Common myeloid progenitor, CD34-positive (primary cell): ENCODE data around the gene FAM168A.

Experiments used
- CTCF ChIA-PET: fragments of 350-600 bp; sonication (Branson Sonifier 250); formaldehyde crosslinking; loops from one replicate; lab custom pipeline; 2021; ENCODE audit warnings: antibody characterized with exemption; lab: Charles Lee
- POLR2A ChIA-PET: fragments of 350-600 bp; sonication (Branson Sonifier 250); formaldehyde crosslinking; loops from one replicate; lab custom pipeline; 2021; ENCODE audit warnings: antibody characterized with exemption; lab: Charles Lee
- DNase-seq, 3 donors: peaks; one replicate each; pipeline versions ENCODE4 v3.0.0 to v3.0.0-alpha.2; 2013
- H3K27ac ChIP-seq, 2 experiments: 1 replicate in 1 of 2; 2 replicates in 1 of 2; pipeline ENCODE4 v1.7.0; 2013; ENCODE audit warnings: inconsistent platforms in 2 of 2, low read length in 2 of 2, mild to moderate bottlenecking in 2 of 2, low read depth in 1 of 2, moderate library complexity in 1 of 2; ENCODE audit not compliant: severe bottlenecking in 2 of 2, insufficient read depth in 1 of 2, poor library complexity in 1 of 2
- H3K27me3 ChIP-seq, 5 experiments: replicated peaks in 2 of 5; 1 replicate in 3 of 5; 2 replicates in 2 of 5; pipeline versions ENCODE4 v1.6.1 to v1.7.0; 2013; ENCODE audit warnings: low read length in 4 of 5, mild to moderate bottlenecking in 2 of 5, moderate library complexity in 2 of 5, inconsistent platforms in 1 of 5; ENCODE audit not compliant: insufficient read depth in 5 of 5, control insufficient read depth in 4 of 5
- H3K36me3 ChIP-seq, 4 experiments: 1 replicate in 2 of 4; 2 replicates in 2 of 4; pipeline versions ENCODE4 v1.6.1 to v1.7.0; 2013; ENCODE audit warnings: low read length in 3 of 4, control low read depth in 1 of 4, mild to moderate bottlenecking in 1 of 4; ENCODE audit not compliant: control insufficient read depth in 4 of 4, insufficient read depth in 4 of 4
- H3K4me1 ChIP-seq, 4 experiments: 1 replicate in 3 of 4; 2 replicates in 1 of 4; pipeline versions ENCODE4 v1.6.1 to v1.7.1; 2013; ENCODE audit warnings: low read length in 3 of 4, mild to moderate bottlenecking in 3 of 4, control low read depth in 1 of 4, inconsistent platforms in 1 of 4, moderate library complexity in 1 of 4; ENCODE audit not compliant: control insufficient read depth in 4 of 4, insufficient read depth in 4 of 4; ENCODE audit errors: control extremely low read depth in 1 of 4
- H3K4me3 ChIP-seq, 7 experiments: 1 replicate in 4 of 7; 2 replicates in 3 of 7; pipeline versions ENCODE4 v1.5.1 to v1.7.0; 2013; ENCODE audit warnings: mild to moderate bottlenecking in 7 of 7, low read length in 6 of 7, moderate library complexity in 6 of 7, inconsistent platforms in 2 of 7, low read depth in 2 of 7, control low read depth in 1 of 7; ENCODE audit not compliant: insufficient read depth in 4 of 7, control insufficient read depth in 1 of 7; ENCODE audit errors: extremely low read depth in 1 of 7
- H3K9me3 ChIP-seq, 5 experiments: 1 replicate in 4 of 5; 2 replicates in 1 of 5; pipeline versions ENCODE4 v1.6.1 to v1.7.1; 2013; ENCODE audit warnings: low read length in 4 of 5, mild to moderate bottlenecking in 2 of 5, inconsistent platforms in 1 of 5, low read depth in 1 of 5, moderate library complexity in 1 of 5; ENCODE audit not compliant: control insufficient read depth in 4 of 5, insufficient read depth in 2 of 5; ENCODE audit errors: control extremely low read depth in 1 of 5
- WGBS: methylation state at CpG from one replicate; pipeline ENCODE4 v1.1.5; 2013; ENCODE audit not compliant: insufficient coverage; 5-methylcytosine and 5-hydroxymethylcytosine counted together

FAM168A gene

DNA sequence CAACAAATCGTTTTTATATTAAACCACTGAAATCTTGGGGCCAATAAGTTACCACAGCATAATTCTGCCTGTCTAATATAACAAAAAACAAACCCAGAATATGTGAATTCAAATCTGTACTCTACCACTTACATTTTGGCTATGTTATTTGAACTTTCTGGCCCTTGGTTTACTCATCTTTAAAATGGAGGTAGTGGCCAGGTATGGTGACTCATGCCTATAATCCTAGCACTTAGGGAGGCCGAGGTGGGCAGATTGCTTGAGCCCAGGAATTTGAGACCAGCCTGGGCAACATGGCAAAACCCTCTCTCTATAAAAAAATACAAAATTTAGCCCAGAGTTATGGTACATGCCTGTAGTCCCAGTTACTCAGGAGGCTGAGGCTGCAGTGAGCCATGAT, 84.2 kb downstream of the FAM168A start:
- Histone ChIP-seq H3K4me1 (no peaks in the 10 kb centered on the region), H3K27me3 (no peaks in the 10 kb centered on the region), H3K36me3 (peaks cover 0 to 5% (median 0%) of the 10 kb centered on the region in 4 experiments), H3K4me3 (no peak overlapping the region), H3K27ac (no peak overlapping the region), H3K9me3 (no peaks in the 10 kb centered on the region)
- ChIA-PET POLR2A (no interaction called here), CTCF (interaction anchor here (1.5 kb wide), 1 partner anchor 16 kb away, joined by 4 read pairs; no protein-coding TSS in a partner anchor)
- WGBS = 83% methylated on average over 1 of the region's 2 CpGs
- no peak for DNase-seq

DNA sequence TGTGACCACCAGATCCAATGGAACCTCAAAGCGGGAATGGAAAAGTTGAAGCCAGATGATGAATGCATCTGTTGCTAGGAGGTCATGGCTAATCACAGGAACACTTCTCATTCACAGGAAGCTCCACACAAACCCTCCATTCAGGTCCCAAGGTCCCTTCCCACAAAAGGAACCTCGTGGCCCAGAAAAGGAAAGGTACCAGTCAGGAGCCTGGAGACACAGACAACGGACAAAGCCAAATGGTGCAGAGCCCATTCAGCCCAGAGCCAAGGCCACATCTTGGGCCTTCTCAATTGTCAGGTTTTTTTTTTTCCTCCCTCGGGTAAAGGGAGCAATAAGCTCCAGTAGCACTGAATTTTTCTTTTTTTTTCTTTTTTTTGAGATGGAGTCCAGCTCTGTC, 87.0 kb downstream of the FAM168A start:
- no peak overlapping the region for H3K4me3 ChIP-seq
- H3K4me1 ChIP-seq = no peaks in the 10 kb centered on the region
- H3K9me3 ChIP-seq = no peaks in the 10 kb centered on the region
- no peaks in the 10 kb centered on the region for H3K27me3 ChIP-seq
- WGBS = 100% methylated on average over 3 of the region's 4 CpGs
- H3K27ac ChIP-seq = no peak overlapping the region
- ChIA-PET CTCF (interaction anchor here (0.7 to 2.4 kb wide), 7 partner anchors 9 to 150 kb away, joined by 3 to 5 read pairs (median 3); no protein-coding TSS in a partner anchor), POLR2A (no interaction called here)
- DNase-seq = no peak
- peaks cover 0 to 5% (median 0%) of the 10 kb centered on the region in 4 experiments for H3K36me3 ChIP-seq

GRCh38 chr11:73510106-73510505, 87.8 kb downstream of the FAM168A start:
- WGBS = 100% methylated on average over 3 of the region's 4 CpGs
- POLR2A ChIA-PET = no interaction called here
- no peak overlapping the region for H3K4me3 ChIP-seq
- H3K9me3 ChIP-seq = no peaks in the 10 kb centered on the region
- no peaks in the 10 kb centered on the region for H3K27me3 ChIP-seq
- DNase-seq = no peak
- peaks cover 0 to 5% (median 0%) of the 10 kb centered on the region in 4 experiments for H3K36me3 ChIP-seq
- CTCF ChIA-PET = interaction anchor here (1.2 to 2.4 kb wide), 4 partner anchors 20 to 60 kb away, joined by 3 to 5 read pairs (median 3); no protein-coding TSS in a partner anchor
- H3K4me1 ChIP-seq = no peaks in the 10 kb centered on the region
- H3K27ac ChIP-seq = no peak overlapping the region

DNA sequence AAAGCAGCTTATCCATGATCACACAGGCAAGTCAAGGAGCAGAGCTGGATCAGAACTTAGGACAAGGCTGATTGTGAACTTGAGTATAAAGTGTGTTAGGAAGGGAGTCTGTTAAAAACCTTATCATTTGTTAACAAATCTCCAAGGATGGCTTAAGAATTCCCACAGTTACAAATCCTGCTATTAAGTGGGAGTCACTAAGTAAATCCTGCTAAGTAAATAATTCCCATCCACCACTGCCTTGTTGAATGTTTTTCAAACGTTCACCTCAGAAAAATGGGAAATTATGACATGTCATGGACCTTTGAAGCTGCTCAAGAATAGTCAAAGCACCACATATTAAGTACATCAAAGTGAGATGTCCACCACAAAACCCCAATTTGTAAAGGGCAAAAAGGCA, 88.7 kb downstream of the FAM168A start:
- no peak overlapping the region for H3K4me3 ChIP-seq
- POLR2A ChIA-PET = no interaction called here
- H3K4me1 ChIP-seq = no peaks in the 10 kb centered on the region
- DNase-seq = no peak
- H3K27me3 ChIP-seq = no peaks in the 10 kb centered on the region
- H3K9me3 ChIP-seq = peaks cover 0 to 3% (median 0%) of the 10 kb centered on the region in 5 experiments
- CTCF ChIA-PET = interaction anchor here (1.0 kb wide), 1 partner anchor 20 kb away, joined by 3 read pairs; no protein-coding TSS in a partner anchor
- WGBS = 86% methylated on average over 1 of the region's 1 CpG
- H3K27ac ChIP-seq = no peak overlapping the region
- H3K36me3 ChIP-seq = no peaks in the 10 kb centered on the region

DNA sequence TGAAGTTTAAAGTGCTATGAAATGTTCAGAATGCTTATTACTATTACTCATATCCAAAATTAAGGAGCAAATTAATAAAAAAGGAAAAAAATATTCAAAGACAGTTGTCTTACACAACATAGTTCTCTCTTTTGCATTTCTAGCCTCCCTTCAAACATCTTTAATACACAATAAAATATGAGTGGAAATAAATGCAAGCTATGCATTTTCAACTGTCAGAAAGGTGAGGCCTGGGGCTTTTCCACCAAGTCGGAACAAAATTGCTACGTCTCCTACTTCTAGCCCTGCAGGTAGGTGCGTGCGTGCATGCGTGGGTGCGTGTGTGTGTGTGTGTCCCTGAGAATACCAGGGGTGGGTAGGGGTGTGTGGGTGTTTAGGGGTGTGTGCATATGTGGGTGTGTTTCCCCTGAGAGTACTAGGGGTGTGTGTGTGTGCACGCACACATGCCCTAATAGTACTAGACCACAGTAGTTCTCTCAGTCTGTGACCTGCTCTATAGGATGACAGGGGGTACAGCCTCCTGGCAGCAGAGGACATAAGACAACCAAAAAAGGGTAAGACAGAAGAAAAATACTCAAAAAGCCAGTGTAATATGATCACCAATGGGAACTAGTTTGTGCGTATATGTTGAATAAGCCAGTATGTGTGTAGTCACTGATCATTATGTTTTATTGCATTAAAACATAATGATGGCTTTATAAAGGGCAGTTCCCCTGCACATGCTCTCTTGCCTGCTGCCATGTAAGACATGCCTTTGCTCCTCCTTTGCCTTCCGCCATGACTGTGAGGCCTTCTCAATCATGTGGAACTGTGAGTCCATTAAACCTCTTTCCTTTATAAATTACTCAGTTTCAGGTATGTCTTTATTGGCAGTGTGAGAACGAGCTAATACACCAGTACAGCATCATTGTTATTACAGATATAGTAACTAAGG, 89.4 kb downstream of the FAM168A start:
- ChIA-PET CTCF (interaction anchor here (1.0 to 1.1 kb wide), 3 partner anchors 8 to 23 kb away, joined by 3 to 4 read pairs (median 3); no protein-coding TSS in a partner anchor), POLR2A (no interaction called here)
- Histone ChIP-seq H3K9me3 (peaks cover 0 to 3% (median 0%) of the 10 kb centered on the region in 5 experiments), H3K27ac (no peak overlapping the region), H3K36me3 (no peaks in the 10 kb centered on the region), H3K4me1 (no peaks in the 10 kb centered on the region), H3K27me3 (no peaks in the 10 kb centered on the region), H3K4me3 (no peak overlapping the region)
- 96% methylated on average over 7 of the region's 10 CpGs for WGBS
- no peak for DNase-seq

- 92% methylated on average over 2 of the region's 2 CpGs for WGBS
Observed at GRCh38 chr11:73507086-73507485, 90.8 kb downstream of the FAM168A start.

DNA sequence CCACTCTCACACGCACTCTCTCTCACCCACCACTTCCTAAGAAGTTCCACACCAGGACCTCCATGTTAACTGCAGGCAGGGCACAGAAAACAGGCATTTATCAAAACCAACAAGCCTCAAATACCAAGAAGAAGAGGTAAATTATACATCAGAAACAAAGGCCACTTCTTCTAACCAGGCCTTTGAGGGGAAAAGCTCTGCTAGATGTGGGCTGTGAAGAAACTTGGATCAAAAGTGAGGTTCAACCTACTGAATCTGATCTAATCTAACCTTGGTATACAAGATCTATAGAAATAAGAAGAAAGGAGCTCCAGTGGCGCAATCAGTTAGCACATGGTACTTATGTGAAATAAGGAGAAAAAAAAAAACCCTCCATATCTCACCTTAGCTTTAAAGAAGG, 91.9 kb downstream of the FAM168A start:
- H3K27ac ChIP-seq = no peak overlapping the region
- ChIA-PET CTCF (no interaction called here), POLR2A (no interaction called here)
- no peak for DNase-seq
- H3K4me3 ChIP-seq = no peak overlapping the region
- H3K36me3 ChIP-seq = no peaks in the 10 kb centered on the region
- H3K9me3 ChIP-seq = peaks cover 0 to 3% (median 0%) of the 10 kb centered on the region in 5 experiments
- no peaks in the 10 kb centered on the region for H3K4me1 ChIP-seq
- 100% methylated on average over 1 of the region's 2 CpGs for WGBS
- H3K27me3 ChIP-seq = no peaks in the 10 kb centered on the region

More at GRCh38 chr11:73507086-73507485, 90.8 kb downstream of the FAM168A start:
- peaks cover 0 to 3% (median 0%) of the 10 kb centered on the region in 5 experiments for H3K9me3 ChIP-seq
- no peaks in the 10 kb centered on the region for H3K27me3 ChIP-seq
- H3K4me1 ChIP-seq = no peaks in the 10 kb centered on the region
- no peak overlapping the region for H3K4me3 ChIP-seq
- H3K36me3 ChIP-seq = no peaks in the 10 kb centered on the region
- POLR2A ChIA-PET = no interaction called here
- H3K27ac ChIP-seq = no peak overlapping the region
- DNase-seq = no peak
- CTCF ChIA-PET = no interaction called here
